GM12878 (cell line): ENCODE measurements around the gene BCKDHA.

Experiments used
- CHD2 ChIP-seq: IDR thresholded peaks from 2 replicates; pipeline ENCODE4 v1.6.1; 2011; ENCODE audit warnings: low read depth, low read length, improper control_type of control experiment, borderline replicate concordance
- CTCF ChIP-seq, 3 experiments: IDR thresholded peaks in 2 of 3; conservative IDR thresholded peaks in 1 of 3; 2 replicates each; pipeline ENCODE4 v1.5.1; 2011; ENCODE audit warnings: low read depth in 3 of 3, low read length in 3 of 3, mild to moderate bottlenecking in 3 of 3, control low read depth in 2 of 3, moderate library complexity in 2 of 3, inconsistent platforms in 1 of 3, mixed read lengths in 1 of 3; ENCODE audit not compliant: control insufficient read depth in 2 of 3, insufficient read depth in 1 of 3; ENCODE audit errors: extremely low read depth in 1 of 3
- E2F4 ChIP-seq: IDR thresholded peaks from 2 replicates; pipeline ENCODE4 v1.6.1; 2012; ENCODE audit warnings: low read depth, low read length, improper control_type of control experiment
- EED ChIP-seq: sonication (generic); IDR thresholded peaks from 2 replicates; pipeline ENCODE4 v1.6.1; 2016; ENCODE audit warnings: antibody characterized with exemption, low read depth
- HCFC1 ChIP-seq: fragments of 150-350 bp; IDR thresholded peaks from 2 replicates; pipeline ENCODE4 v1.6.1; 2014; ENCODE audit warnings: low read length
- MAX ChIP-seq: IDR thresholded peaks from 2 replicates; pipeline ENCODE4 v1.6.1; 2012; ENCODE audit warnings: low read depth, low read length, improper control_type of control experiment
- MXI1 ChIP-seq: fragments of 150-350 bp; IDR thresholded peaks from 2 replicates; pipeline ENCODE4 v1.6.1; 2011; ENCODE audit warnings: low read depth, mild to moderate bottlenecking, inconsistent platforms, low read length, improper control_type of control experiment
- NFIC ChIP-seq: IDR thresholded peaks from 2 replicates; pipeline ENCODE4 v1.6.1; 2012; ENCODE audit warnings: low read depth, mild to moderate bottlenecking, inconsistent platforms, low read length, moderate library complexity
- POLR2AphosphoS2 ChIP-seq: IDR thresholded peaks from 2 replicates; pipeline ENCODE4 v1.6.1; 2011; ENCODE audit warnings: low read depth, mild to moderate bottlenecking, low read length, improper control_type of control experiment, moderate library complexity
- RAD21 ChIP-seq: IDR thresholded peaks from 2 replicates; pipeline ENCODE4 v1.6.1; 2011; ENCODE audit warnings: mild to moderate bottlenecking, low read depth, low read length, moderate library complexity; ENCODE audit not compliant: insufficient read depth
- TCF12 ChIP-seq: IDR thresholded peaks from 2 replicates; pipeline ENCODE4 v1.6.1; 2011; ENCODE audit warnings: low read depth, mild to moderate bottlenecking, low read length
- YBX1 ChIP-seq: fragments of 450-650 bp; IDR thresholded peaks from 2 replicates; pipeline ENCODE4 v1.6.1; 2016; ENCODE audit warnings: antibody characterized with exemption
- TF ChIP-seq, protein P1 (sequence below): IDR thresholded peaks from 2 replicates; pipeline ENCODE4 v1.6.1; 2011; ENCODE audit warnings: low read depth, low read length, improper control_type of control experiment, borderline replicate concordance

DNA sequence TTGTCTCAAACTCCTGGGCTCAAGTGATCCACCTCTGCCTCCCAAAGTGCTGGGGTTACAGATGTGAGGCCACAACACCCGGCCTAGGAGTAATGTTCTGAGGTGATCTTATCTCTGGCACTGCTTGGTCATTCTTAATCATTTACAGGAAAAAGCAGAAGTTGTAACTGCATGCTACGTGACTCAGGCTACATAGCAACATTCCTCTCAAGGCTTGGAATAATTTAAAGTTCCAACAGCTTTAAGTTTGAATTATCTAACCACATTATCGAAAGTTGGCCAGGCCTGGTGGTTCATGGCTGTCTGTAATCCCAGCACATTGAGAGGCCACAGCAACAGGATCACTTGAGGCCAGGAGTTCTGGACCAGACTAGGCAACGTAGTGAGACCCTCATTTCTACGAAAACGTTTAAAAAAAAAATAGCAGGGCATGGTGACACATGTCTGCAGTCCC is 29.7 kb upstream of the BCKDHA start:
- TF ChIP-seq RAD21 (no peak), EED (no peak), MAX (no peak), HCFC1 (no peak), MXI1 (no peak), TCF12 (no peak), CTCF (IDR thresholded peaks at IDR 0.05 in 2 of 3, conservative IDR thresholded peaks at IDR 0.05 in 1 of 3; ENCODE audit: control insufficient read depth in 2 of 3, extremely low read depth in 1 of 3, insufficient read depth in 1 of 3, low read depth in 3 of 3, low read length in 3 of 3) (no peak), CHD2 (no peak), YBX1 (no peak), E2F4 (no peak), POLR2AphosphoS2 (no peak), NFIC (no peak)
- TF ChIP-seq, protein P1, sequence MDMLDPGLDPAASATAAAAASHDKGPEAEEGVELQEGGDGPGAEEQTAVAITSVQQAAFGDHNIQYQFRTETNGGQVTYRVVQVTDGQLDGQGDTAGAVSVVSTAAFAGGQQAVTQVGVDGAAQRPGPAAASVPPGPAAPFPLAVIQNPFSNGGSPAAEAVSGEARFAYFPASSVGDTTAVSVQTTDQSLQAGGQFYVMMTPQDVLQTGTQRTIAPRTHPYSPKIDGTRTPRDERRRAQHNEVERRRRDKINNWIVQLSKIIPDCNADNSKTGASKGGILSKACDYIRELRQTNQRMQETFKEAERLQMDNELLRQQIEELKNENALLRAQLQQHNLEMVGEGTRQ: no peak
